Measurements from ENCODE around the gene DOK5.

The DOK5 gene

DNA sequence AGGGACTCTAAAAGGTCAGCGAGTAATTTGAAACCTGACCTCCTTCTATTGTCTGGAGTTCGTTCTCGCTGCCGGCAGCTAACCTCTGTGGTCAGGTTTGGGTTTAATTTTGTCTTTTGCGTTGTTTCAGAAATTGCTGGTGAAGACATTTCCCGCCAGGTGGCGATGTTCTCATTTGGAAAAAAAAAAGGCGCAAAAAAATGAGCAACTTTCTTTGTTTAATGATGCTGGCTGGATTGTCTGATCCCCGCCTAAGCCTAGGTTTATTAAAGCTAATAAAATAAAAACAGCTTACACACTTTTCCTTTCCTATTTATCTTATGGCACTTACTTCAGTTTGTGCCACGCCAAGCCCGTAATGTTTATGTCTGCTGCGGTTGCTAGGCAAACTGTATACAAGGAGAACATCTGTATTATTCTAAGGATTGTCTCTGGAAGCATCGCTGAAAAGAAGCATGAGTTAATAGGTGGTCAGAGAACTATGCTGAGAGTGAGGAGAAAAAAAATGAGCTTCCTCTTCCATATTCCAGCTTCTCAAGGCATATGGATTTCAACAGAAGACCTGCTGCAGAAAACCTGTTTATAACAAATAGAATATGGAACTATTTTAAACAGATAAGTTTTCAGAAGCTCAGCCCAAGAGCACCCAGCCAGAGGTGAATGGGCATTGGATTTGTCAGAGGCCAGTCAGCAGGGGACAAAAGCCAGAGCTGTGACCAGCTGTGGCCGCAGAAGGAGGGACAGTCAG lies 205.7 kb downstream of the DOK5 start:
- H3K4me3 ChIP-seq (ENCODE audit: low read depth, low read length) = no peak overlapping the region

DNA sequence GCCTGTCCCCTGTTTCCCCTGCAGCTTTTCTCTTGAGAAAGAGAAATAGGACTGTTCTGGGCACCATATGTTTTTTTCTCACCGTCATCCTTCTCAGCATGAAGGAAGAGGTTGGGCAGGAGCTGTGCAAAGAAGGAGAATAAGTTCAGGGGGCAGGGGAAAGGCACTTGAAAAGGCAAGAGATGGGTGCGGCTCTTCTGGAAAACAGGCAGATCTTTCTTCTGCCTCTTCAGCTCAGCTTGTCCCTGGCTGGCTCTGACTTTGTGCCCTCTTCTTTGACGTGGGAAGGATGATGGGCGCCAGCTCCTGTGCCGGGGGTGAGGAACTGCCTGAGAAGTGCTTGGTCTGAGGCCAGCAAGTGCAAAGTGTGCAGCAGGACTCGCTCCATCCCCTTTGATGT lies 206.5 kb downstream of the DOK5 start:
- H3K4me3 ChIP-seq (ENCODE audit: low read depth, low read length) = no peak overlapping the region

DNA sequence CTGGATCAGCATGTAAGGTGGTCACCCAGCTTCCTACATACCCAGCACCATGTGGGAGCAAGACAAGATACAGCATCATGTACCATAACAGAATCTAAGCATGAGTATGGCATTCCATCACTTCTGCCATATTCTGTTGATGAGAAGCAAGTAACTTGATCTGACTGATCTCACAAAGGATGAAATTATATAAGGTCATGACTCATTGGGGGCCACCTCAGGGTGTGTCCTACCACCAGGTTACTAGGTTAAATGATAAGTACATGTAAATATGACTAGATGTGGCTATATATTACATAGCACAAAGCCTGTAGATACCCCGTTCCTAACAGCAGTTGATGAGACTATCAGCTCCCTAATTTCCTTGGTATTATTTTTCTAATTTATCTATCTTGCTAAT lies 213.1 kb downstream of the DOK5 start:
- H3K4me3 ChIP-seq (ENCODE audit: low read depth, low read length) = no peak overlapping the region

DNA sequence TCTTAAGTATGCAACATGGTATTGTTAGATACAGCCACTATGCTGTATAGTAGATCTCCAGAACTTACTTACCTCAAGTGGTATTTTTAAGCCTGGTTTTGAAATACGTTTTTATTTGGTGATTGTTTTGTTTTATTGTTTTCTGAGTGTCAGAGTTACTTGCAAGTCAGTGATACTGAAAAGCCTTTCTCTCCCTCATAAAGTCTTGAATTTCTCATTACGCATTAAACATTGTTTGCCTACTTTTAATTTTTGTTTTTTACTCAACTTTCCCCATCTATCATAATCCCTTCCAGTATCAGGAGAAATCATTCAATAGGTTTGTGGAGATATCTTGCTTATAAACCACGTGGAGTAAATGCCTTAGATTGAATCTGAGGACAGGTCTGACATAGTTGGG lies 214.9 kb downstream of the DOK5 start:
- H3K4me3 ChIP-seq (ENCODE audit: low read depth, low read length) = no peak overlapping the region

DNA sequence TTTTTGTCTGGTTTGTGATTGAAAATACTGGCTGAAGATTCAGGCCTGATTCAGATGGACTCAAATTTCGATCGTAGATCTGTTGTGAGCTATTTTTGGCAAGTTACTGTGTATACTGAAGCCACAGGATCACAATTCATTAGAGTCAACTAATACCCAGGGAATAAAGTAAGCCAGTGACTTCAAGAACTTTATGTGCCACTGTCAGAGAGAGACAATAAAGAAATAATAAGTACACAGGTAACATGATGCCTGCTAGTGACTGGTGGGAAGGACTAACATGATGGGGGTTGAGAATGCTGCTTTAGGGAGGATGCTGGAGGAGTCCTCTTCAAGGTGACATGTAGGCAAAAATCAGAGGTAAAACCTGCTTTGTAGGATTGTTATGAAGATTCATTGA lies 215.9 kb downstream of the DOK5 start:
- H3K4me3 ChIP-seq (ENCODE audit: low read depth, low read length) = no peak overlapping the region

DNA sequence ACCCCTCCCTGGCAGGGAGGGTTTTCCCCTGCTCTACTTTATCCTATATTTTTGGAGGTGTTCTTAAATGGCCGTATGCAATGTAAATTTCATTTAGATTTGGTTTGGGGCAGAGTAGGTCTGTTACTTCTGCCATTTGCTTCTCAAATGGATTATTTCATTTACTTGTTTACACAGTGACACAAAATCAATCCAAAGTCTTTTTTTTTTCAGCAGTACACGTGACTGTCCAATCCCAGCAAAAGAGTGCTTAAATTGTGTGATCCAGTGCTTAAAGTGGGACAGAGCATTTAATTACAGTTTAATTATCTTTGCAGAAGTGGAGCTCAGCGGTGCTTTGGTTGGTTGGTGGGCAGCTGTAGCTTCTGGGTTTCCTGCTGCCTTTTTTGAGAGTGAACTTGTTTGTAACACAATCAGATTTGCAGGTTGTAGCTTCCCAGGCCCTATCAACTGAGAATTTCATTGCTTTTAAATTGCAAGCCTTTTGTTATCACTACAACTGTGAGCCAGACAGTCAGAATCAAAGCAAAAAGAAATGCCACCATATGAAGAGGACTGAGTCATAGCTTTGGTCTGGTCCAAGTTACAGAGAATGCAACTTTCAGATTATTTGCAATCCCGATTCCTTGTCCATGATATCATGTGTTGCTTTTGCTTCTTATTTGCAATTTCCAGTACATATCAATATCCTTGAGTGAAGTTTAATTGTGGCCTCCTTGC lies 216.9 kb downstream of the DOK5 start:
- H3K4me3 ChIP-seq (ENCODE audit: low read depth, low read length) = no peak overlapping the region

DNA sequence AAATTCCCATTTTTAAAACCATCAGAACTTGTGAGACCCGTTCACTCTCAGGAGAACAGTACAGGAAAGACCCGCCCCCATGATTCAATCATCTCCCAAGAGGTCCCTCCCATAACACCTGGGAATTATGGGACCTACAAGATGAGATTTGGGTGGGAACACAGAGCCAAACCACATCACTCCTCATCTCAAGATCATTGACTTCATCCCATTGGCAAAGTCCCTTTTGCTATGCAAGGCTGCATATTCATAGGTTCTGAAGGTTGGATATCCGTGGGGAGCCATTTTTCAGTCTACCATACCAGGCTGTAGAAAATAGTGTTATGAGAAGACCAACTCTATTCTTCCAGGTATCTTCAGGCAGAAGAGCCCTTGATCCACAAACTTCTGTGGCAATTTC lies 219.1 kb downstream of the DOK5 start:
- no peak overlapping the region for H3K4me3 ChIP-seq (ENCODE audit: low read depth, low read length)

DNA sequence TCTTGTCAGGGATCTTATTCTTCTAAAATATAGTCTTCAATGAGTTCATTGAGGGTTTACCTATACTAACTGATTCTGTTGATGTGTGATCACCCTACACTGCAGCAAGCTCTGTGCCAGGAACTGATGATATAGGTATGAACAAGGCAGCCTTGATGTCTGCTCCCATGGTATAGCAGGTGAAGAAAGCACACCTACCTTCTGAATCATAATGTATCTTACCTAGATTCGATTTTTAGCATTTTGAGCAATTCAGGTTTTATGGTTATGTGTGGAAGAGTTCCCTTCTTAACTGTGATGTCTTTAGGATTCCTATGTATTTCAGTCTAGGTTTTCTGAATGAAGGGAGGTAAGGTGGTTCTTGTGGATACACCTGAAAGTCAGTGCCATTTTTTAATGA lies 223.0 kb downstream of the DOK5 start:
- no peak overlapping the region for H3K4me3 ChIP-seq (ENCODE audit: low read depth, low read length)

Measured in iPS-11a (cell line).